HG03097 (cell line): ENCODE data around the gene MRPS12.

Experiments used
- ATAC-seq: cut with Tn5 transposase; IDR thresholded peaks from one replicate; pipeline ENCODE4 v1.9.1; 2021; ENCODE audit not compliant: unreplicated experiment, low FRiP score

Gene MRPS12

DNA sequence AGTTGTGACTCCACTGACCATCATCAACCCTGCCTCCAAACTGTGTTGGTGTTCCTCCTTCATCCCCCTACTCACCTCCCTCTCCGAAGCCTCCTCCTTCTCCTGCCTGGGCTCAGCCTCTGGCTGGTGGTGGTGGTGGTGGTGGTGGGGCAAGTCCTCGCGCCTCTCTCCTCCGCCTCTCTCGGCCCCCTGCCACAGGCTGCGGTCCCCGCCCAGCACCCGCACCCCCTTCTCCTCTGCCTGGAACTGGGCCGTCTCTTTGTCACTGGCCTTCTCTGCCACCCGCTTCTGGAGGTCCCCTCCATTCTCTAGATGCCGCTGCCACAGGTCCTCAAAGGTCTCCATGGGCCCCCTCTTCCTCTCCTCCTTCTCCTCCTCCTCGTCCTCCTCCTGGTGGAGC is 20.3 kb upstream of the MRPS12 start:
- no peak for ATAC-seq

DNA sequence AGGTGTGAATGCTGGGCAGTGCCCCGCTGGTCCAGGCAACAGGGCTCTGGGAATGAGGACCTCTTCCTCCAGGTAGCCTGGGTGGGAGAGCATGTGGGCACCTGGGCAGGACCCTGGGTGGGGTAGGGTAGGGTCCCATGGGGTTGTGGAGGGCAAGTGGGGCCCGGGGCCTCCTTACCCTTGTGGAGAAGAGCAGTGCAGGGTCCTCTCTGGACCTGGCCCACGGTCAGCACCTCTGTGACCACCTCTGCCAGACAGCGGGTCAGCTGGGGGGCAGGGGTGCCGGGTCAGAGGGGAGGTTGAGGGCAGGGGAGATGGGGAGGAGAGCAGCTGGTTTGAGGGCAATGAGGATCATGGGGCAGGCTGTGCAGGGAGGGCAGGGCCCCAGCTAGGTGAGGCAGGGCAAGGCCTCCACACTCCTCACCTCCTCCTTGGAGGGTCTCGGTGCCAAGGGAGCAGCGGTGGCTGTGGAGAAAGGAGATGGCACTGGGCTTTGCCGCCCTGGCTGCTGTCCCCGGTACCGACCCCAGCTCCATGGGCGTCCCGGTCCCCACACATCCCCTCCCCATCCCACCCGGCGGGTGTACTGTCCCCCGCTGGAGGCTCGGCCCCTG is 19.2 kb upstream of the MRPS12 start:
- ATAC-seq, result no peak

DNA sequence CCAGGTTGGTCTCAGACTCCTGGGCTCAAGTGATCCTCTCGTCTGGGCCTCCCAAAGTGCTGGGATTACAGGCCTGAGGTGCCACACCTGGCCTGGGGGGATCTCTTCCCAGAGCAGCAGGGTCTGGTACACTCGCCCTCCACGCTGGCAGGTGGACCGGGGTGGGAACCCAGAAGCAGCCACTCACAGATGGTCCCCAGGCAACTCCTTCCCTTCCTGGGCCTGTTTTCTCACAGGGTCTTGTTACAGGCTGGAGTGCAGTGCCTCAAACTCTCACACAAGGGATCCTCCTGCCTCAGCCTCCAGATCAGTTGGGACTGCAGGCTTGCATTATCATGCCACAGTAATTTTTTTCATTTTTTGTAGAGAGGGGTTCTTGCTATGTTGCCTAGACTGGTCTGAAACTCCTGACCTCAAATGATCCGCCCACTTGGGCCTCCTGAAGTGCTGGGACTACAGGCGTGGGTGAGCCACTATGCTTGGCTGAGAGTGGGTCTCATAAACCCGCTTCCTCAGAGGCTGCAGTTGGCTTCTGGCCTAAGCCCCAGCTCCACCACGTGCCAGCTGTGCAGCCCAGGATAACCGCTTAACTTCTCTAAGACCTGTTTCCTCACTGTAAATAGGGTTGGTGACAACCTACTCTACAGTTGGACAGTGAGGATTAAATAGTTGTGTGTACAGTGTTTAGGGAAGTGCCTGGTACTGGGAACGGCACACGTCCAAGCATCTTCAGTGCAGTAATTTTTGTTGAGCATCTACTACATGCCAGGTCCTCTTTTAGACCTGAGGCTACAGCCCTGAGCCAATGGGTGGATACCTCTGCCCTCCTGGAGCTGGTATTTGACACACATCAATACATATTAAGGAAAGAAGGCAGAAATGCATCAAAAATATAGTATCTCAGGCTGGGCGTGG is 17.9 kb upstream of the MRPS12 start:
- no peak for ATAC-seq

DNA sequence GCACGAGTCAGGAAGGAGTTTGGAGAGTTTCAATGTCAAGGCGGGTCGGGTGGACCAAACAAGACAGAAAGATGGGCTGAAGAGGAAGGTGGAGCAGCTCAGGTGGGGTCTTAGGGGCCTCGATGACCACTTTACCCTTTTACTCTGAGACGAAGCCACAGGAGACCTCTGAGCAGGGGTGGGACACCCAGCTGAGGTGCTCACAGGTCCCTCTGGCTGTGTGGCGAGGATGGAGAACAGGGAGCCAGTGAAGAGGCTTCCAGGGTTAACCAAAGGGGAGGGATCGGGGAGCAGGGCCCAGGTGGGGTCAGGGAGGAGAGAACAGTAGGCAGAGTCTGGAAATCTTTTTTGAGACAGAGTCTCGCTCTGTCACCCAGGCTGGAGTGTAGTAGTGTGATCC is 16.8 kb upstream of the MRPS12 start:
- ATAC-seq, result no peak

DNA sequence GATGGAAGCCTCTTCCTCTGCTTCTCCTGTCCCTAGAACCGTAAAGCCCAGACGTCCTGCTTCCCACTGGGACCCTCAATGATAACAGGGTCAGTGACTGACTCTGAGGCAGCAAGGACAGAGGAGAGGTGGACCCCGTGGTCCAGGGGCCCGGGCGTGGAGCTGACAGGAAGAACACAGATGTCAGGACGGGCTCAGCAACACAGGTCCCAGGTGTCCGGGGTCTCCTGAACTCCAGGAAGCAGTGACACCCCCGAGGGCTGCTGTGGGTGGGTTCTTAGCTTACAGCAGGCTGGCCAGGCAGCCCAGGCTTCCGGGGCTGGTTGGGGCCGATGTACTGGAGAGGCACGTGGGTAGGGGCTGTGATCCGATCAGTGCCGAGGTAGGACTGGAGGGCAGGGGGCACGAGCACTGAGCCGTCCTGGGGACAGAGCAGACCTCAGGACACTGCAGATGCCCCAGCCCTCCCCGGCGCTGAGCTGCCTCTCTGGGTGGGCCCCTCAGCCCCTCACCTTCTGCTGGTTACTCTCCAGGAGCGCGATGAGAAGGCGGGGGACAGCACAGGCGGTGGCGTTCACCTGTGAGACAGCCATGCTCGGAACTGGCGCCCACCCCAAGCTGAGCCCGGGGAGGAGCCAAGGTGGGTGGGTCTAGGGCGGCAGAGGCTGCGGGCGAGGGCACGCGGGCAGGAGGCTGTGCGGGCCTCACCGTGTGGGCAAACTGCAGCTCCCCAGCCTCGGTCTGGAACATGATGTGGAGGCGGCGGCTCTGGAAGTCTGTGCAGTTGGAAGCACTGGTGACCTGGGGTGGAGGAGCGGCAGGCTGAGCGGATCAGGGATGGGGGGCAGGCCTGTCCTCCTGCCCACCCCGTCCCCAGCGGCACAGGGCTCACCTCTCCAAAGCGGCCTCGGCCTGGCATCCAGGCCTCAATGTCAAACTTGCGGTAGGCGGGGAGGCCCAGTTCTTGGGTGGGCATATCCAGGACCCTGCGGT is 15.1 kb upstream of the MRPS12 start:
- ATAC-seq, result no peak

DNA sequence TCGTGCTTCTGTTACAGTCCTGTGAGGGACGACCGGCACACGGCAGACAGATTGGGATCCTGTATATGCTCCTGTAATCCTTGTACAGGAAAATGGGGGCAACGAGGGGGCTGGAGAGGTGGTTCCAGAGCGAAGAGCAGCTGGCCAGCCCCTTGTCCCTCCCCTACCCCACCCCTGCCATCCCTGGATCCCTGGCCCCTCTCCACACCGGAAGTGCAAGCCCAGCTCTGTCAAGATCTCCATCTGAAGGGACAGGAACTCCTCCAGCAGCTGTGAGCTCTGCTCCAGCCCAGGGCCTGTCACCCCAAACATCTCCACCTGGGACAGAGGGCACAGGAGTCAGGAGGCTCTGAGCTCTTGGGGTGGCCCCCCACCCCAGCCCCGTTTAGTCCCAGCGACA is 13.2 kb upstream of the MRPS12 start:
- no peak for ATAC-seq

DNA sequence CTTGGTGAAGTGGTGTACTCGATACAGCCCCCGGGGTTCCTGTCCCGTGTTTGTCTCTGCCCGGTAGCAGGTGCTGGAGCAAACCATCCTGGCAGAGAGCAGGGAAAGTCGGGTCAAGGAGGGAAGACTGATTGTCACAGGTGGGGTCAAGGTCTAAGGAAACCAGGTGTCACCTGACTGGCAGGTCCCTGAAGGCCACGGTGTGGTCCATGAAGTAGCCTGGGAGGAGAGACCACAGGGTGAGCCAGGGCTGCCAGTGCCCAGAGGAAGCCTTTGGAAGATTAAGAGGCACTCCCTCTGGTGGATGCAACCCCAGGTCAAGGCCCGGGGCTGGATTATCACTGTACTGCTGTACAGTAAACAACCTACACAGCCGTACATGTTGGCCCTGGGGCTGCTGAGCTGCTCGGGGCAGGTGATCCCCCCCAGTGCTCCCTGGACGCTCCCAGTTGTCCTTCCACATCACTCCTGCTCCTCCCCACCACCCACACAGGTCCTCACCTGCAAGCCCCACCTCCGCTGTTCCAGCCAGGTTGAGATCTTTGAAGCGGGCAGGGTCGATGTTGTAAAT is 12.7 kb upstream of the MRPS12 start:
- no peak for ATAC-seq

DNA sequence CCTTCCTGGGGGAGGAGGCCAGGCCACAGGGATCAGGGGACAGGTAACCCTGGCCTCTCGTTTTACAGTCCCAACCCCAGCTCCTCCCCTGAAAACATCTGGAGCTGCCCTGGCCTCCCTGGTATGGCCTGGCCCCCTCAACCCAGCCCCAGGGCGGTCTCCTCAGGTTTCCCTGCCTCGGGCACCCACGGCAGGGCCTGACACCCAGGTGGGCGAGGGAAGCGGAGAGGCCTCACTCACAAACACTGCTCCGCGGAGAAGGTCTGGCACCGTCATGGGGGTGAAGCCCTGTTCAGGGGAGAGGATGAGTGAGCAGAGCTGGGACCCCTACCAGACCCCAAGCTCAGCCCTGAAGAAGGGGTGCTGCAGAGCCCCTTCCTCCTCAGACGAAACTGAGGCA is 12.2 kb upstream of the MRPS12 start:
- ATAC-seq, result no peak

DNA sequence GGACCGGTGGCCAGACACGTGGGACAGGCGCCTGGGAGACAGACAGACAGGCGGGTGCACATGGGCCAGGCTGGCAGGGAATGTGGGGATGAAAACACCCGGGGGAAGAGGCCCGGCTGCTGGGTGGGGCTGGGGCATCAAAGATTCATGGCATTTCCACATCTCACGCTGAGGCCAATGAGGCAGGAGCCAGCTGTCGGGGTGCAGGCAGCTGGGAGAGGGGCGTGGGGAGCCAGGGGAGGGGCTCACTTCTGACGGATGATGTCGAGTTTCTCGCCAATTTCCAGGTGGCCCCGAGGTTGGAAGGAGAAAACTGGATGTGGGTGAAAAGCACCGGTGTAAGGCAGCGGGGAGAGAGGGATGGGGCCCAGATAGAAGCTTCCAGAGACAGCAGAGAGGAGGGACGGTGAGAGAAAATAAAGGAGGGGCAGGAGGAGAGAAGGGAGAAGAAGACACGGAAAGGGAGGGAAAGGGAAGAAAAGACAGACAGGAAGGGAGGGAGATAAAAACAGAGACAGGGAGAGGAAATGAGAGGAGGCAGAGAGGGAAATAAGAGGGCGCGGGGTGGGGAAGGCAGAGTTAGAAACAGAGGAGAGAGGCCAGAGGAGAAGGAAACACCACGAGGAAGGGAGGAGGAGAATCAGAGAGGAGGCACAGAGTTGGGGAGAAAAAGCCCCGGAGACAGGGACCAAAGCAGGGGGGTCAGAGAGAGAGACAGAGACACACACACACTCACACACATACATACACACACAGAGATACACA is 10.7 kb upstream of the MRPS12 start:
- no peak for ATAC-seq

DNA sequence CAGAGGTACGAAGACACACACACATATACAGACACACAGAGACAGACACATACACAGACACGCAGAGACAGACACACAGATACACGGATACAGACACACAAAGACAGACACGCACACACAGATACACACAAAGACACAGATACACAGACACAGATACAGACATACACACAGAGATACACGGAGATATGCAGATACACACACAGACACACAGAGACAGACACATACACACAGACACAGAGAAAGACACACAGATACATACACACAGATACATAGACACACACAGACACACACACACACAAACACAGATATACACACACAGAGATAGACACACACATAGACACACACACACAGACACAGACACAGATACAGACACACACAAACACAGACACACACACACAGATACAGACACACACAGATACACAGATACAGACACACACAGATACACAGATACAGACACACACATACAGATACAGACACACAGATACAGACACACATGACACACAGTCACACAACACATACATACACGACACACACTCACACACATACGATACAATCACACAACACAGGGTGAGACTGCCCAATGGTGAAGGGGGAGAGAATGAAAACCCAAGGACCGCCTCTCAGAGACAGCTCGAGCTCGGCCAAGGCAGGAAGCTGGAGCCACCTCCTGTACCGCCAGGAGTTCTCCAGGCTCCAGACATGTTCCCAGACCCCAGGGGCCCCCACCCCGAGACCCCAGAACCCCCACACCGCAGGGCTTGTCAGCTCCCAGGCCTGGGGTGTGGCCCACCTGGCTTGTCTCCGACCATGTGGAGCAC is 9.9 kb upstream of the MRPS12 start:
- no peak for ATAC-seq

DNA sequence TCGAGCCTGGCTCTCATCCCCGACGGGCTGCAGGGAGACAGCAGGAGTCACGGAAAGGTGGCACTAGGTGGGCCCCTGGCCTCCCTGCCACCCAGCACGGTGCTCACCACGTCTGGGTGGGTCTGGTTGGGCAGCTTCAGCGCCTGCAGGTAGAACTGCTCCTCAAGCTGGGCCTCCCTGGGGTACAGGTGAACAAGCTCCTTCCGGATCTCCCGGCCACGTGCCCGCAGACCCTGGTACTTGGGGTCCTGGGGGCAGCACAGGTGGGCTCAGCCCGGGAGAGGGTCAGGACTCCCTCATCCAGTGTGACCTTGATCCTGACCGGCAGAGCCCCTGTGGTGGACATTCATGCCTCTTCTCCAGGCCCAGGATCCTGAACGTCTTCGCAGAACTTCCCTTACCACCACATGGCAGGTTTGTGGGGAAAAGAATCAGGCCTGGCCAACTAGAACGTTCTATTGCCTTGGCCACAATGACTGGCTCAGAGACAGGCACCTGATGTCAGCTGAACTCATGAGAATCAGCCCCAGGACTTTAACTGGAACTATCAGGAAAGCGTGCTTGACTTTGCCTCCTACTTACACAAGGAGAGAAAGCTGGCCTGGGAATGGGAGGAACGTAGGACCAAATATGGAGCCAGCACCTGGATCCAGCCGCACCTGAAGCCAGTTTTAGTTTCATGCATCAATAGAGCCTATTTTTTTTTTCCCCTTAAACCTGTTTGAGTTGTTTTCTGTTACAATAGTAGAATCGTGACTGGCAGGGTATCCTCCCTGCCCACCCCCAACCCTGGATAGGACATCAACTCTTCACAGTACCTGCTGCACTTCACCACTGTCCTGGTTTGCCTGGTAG is 9.1 kb upstream of the MRPS12 start:
- ATAC-seq, result no peak

DNA sequence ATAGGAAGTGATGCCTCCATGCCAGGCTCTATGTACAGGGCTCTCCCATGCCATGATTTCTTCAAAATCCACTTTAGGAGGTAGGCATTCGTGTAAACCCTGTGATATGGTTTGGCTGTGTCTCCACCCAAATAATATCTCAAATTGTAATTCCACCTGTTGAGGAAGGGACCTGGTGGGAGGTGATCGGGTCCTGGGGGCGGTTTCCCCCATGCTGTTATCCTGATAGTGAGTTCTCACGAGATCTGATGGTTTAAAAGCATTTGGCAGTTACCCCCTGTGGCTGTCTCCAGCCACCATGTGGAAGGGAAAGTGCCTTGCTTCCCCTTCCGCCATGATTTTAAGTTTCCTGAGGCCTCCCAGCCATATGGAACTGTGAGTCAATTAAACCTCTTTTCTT is 8.3 kb upstream of the MRPS12 start:
- ATAC-seq, result no peak

DNA sequence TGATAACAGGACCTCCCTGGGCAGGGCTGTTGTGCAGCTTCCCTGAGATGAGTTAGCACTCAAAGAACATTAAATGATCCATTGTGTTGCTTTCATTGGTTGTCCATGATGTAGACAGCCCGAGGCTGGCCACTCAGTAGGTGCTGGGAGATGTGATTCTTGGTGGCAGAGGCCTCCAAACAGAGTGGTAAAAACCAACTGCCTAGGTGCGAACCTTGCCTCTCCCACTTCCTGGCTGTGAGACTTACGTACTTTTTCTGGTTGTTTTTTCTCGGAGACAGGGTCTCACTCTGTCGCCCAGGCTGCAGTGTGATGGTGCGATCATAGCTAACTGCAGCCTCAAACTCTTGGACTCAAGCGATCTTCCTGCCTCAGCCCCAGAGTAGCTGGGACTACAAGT is 6.4 kb upstream of the MRPS12 start:
- ATAC-seq, result no peak

DNA sequence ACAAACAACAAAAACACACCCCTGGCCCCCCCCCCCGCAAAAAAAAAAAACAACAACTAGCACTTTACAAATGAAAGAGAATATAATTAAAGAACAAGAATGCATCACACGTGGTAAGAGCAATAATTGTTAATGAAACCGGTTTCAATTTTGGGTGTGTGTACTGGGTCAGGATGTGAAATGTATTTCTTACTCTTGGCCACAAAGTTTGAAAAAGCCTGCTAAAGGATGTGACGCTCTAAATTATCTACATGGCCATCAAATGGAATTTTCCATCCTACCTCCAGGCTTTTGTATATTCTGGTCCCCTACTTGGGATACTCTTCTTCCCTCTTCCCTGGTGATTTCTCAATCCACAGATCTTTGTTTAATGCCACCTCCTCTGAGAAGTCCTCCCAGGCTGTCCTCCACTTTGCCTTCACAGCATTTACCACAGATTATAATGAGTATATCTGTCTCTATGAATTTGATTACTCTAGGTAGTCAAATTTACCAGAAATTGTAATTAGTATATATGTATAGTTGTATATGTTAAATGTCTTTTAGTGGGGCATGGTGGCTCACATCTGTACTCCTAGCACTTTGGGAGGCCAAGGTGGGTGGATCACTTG is 2.2 kb upstream of the MRPS12 start:
- ATAC-seq, result no peak

DNA sequence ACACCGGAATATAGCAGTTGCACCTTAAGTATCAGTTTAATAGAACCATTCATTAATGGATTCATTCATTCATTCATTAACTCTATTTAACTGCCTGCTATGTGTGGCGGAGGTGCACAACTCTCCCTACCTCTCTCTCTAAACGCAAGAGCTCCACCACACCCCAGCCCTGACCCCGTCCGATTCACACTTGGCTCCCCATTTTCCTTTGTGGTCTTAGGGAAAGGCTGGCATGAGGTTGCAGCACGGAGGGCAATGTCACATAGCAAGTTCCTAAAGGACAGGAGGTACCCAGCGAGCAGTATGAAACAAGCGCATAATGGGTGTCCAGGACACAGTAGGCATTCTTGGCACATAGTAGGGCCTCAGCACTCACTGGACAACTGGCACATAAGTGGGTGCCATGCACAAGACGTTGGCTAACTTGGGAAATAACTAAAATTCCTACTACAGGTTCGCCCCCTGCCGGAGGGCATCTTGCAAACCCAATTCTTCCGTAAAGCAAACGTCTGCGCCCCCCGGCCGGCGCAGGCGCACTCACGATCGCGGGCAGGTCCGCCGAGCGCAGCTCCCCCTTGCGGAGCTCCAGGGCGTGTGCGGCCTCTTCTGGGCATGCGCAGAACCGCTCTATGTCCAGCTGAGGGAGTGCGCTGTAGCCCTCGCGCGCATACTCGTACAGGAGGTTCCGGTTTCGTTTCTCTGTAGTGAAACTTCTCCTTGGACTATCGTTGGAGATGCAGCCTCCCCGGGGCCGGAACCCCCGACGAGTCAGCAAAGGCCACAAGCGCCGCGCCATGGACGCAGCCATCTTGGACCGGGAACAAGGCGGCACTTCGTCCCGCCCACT is 592 bp upstream of the MRPS12 start, which contains the start of gene SARS2:
TSS of gene SARS2 (minus strand) at position 835 of the 847 bp plus-strand sequence. CDS start at position 808, 27 bp downstream.
- peak; percentile 84 for ATAC-seq

DNA sequence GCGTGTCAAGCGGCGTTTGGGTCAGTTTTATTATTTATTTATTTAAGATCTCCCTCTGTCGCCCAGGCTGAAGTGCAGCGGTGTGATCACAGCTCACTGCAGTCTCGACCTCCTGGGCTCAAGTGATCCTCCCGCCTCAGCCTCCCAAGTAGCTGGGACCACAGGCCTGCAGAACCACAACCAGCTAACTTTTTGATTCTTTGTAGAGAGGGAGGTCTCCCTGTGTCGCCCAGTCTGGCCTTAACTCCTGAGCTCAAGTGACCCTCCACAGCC is 713 bp downstream of the MRPS12 start:
- ATAC-seq, result no peak
